ENCODE data around the gene VAV3. TPM values are rescaled to one million over a fixed set of nuclear protein-coding genes. Genes with fewer than 3 reads are reported as not detected.

The VAV3 gene
- polyA plus RNA-seq, 1 donor, result 4.5 TPM

GRCh38 chr1:107626073-107626796 lies 338.7 kb downstream of the VAV3 start:
- no peak for DNase-seq

GRCh38 chr1:107625405-107626029 lies 339.5 kb downstream of the VAV3 start:
- DNase-seq, result no peak

GRCh38 chr1:107623431-107623830 lies 341.5 kb downstream of the VAV3 start:
- no peak for DNase-seq

- DNase-seq, result no peak
Observed at GRCh38 chr1:107622966-107623365, 342.0 kb downstream of the VAV3 start.

GRCh38 chr1:107622535-107622934 lies 342.4 kb downstream of the VAV3 start:
- DNase-seq, result no peak

- DNase-seq, result no peak
Observed at GRCh38 chr1:107620753-107621152, 344.2 kb downstream of the VAV3 start.

- DNase-seq, result no peak
Observed at GRCh38 chr1:107618539-107618938, 346.4 kb downstream of the VAV3 start.

GRCh38 chr1:107617921-107618320 lies 347.1 kb downstream of the VAV3 start:
- no peak for DNase-seq

GRCh38 chr1:107617456-107617855 lies 347.5 kb downstream of the VAV3 start:
- no peak for DNase-seq

GRCh38 chr1:107609808-107610207 lies 355.2 kb downstream of the VAV3 start:
- no peak for DNase-seq

- DNase-seq, result no peak
Observed at GRCh38 chr1:107604825-107605224, 360.2 kb downstream of the VAV3 start.

GRCh38 chr1:107600607-107601160 lies 364.3 kb downstream of the VAV3 start:
- no peak for DNase-seq

- no peak for DNase-seq
Observed at GRCh38 chr1:107599220-107599619, 365.8 kb downstream of the VAV3 start.

- DNase-seq, result no peak
Observed at GRCh38 chr1:107597290-107597689, 367.7 kb downstream of the VAV3 start.

GRCh38 chr1:107594536-107594935 lies 370.4 kb downstream of the VAV3 start:
- DNase-seq, result no peak

GRCh38 chr1:107593501-107594209 lies 371.3 kb downstream of the VAV3 start:
- no peak for DNase-seq

- DNase-seq, result no peak
Observed at GRCh38 chr1:107590900-107591622, 373.9 kb downstream of the VAV3 start.

- no peak for DNase-seq
Observed at GRCh38 chr1:107590087-107590486, 374.9 kb downstream of the VAV3 start.

GRCh38 chr1:107588321-107588720 lies 376.7 kb downstream of the VAV3 start:
- DNase-seq, result no peak

GRCh38 chr1:107575226-107575625 lies 389.8 kb downstream of the VAV3 start:
- DNase-seq, result no peak

- DNase-seq, result no peak
Observed at GRCh38 chr1:107574044-107574443, 390.9 kb downstream of the VAV3 start.

- peak; percentile 16 for DNase-seq
Observed at GRCh38 chr1:107572674-107573211, 392.2 kb downstream of the VAV3 start.

All from hindlimb muscle (tissue), 1 donor.